Right kidney (tissue), 1 donor: Measurements from ENCODE around the gene IPCEF1.
A peak's percentile ranks its signal among the peaks of the same experiment; 100 is the strongest.

Experiments used
- DNase-seq: peaks from one replicate; pipeline ENCODE4 v3.0.0-alpha.2; 2016

Gene IPCEF1

DNA sequence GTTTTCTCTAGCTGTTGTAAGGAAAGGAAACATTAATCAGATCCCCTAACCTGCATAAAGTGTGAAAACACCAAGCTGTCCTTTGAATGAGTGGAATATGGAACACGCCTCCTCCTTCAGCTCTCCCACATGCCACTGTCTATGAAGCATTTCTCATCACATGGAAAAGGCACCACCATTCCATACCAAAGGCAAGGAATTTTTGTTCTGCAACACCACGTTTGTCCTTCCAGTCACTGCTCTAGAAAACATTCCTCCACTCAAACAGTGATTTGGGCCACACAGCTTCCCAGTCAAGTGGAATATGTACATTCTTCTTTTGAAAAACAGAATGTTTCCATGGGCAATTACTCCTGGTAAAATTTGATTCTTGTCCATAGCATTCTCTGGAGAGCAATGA lies 197.5 kb downstream of the IPCEF1 start:
- DNase-seq, result no peak

DNA sequence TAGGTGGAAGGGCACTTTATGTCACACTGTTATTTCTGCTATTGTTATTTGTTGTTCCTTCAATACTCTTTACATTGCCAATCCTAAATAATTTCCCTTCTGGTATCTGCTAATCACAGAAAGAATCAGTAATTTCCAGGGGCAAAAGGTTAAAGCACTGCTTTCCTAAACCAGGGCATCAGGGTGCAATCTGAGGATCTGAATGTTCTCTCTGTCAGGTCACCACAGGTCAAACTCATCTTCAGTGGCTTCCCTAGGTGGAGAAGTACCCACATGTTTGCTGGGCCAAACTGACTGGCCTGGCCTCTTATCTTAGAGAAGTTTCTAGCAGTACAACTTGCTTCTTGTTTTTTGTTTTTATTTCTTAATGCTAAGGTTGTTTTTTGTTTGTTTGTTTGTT lies 198.9 kb downstream of the IPCEF1 start:
- DNase-seq, result no peak

DNA sequence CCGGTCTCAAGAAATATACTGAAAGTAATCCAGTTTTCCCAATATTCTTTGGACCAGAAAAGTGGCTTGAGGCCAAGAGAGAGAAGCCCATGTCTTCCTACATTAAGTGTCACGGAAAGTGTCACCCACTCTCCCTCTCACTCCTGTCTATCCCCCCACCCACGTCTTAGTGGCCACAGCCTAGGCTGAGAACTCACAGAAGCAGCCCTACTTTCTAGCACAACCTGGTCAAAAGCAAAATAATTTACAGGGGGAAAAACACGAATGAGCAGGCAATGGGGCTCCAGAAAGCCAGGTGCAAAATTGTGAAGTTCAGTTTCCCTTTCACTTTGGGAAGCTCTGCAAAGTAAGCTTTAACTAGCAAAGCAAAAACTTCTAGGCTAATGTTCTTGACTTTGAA lies 199.5 kb downstream of the IPCEF1 start:
- no peak for DNase-seq

DNA sequence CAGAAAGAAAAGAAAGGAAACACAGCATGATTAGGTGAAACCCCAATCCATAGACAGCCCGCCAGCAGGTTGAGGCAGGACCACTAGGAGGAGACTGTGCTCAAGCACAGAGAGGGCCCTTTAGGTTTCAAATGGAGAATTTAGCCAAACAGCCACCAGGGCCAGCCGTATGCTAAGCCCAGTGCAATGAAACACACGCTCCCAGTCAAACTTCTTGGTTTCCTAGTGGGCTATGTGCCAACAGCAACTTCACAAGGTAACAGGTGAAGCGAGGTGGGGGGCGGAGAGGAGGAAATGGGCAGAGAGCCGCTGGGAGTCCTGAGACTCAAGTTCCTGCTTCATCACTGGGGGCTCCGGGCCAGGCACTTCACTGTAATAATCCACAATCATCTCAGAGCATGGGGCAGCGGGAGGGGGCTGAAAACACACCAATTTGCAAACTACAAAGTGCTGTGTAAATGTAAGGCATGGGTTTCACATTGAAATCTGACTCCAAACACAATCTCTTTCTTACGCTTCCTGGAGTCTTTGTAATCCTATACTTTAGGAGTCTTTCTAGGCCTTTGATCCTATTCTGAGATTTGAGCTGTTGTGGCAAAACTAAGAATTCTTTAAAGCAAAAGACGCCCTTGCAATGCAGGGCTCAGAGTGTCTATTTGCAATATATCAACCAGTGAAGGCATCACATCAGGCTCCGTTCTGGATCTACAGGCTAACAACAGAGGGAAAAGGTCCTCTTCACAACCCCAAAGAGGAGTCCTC lies 200.3 kb downstream of the IPCEF1 start:
- DNase-seq, result peak; percentile 61

DNA sequence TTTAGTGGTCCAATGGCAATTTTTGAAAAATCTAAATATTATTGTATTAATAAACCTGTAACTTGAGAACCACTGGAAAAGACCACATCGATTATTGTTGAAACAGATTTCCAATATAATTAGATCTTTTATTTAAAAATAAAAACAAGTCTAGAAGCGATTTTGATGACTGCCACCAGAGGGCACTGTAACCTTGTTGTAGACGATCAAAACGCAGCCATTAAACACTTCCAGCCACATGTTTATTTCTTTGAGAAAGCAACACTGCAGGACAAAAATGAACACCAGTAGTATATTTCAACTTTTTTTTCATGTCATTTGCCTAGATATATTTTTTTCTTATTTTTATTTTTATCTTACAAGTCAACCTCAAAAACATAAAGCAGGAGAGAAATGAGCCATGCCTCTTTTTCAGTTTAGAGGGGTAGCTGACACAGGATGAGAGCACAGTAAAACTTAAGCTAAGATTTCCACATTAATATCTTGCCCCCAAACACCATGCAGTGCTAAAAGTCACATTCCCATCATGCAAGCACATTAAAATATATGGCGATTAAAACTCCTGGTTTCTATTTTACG lies 202.1 kb downstream of the IPCEF1 start:
- no peak for DNase-seq

DNA sequence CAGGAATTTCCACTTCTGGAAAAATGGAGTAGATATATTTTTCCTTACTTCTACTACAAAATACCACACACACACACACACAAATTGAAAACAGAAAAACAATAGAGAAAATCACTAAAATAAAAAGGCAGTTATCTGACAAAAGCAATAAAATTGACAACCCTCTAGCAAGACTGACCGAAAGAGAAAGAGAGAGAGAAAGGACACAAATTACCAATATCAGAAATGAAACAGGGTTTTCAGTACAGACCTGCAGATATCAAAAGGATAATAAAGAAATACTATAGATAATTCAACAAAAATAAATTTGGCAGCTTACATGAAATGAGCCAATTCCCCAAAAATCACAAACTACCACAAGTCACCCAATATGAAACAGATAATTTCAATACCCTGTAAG lies 212.8 kb downstream of the IPCEF1 start:
- DNase-seq, result no peak

DNA sequence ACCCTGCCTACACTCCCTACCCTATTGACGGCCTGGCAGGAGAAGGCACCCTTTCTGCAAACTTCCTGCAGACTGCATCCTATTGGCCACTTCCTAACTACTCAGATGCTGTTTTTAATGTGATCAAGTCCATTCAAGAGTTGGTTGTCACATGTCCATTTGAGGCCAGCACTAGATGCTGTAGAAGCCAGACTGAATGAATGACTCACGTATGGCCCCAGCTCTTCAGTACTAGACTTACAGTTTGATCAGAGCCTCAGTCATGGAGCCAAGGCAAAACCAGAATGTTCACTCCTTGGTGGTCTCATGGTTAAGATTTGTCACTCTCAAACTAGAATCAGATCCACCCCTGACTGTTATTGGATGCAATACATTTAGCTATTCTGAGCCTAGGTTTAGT lies 215.9 kb downstream of the IPCEF1 start:
- no peak for DNase-seq

DNA sequence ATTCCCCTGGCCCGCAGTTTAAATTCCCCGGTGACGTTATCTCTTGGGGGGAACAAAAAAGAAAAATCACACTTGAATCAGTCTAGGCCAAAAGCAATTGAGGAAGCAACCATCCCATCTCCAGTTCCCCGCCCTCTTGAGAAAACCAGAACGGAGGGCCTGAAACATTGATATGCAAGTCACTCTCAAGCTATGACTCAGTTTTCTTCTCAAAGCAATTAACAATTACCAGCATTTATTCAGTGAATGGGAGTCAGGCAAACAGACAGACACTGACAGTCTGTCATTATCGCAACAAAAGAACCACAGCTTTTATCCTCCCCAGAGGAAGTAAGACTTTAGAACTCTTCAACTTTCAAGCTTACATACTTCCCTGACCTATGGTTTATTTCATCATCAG lies 216.7 kb downstream of the IPCEF1 start:
- no peak for DNase-seq

DNA sequence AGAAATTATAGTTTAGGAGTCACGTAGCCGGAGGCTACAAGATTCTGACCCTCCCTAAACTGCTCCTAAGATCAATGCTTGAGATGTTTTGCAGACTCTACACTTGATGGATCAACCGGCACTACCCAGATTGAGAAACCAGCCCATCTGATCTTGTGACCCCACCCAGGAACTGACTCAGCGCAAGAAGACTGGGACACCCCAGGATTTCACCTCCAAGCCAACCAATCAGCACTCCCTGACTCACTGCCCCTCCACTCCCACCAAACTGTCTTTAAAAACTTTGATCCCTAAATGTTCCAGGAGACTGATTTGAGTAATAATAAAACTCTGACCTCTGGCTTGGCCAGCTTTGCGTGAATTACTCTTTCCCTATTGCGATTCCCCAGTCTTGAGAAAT lies 217.8 kb downstream of the IPCEF1 start:
- no peak for DNase-seq

DNA sequence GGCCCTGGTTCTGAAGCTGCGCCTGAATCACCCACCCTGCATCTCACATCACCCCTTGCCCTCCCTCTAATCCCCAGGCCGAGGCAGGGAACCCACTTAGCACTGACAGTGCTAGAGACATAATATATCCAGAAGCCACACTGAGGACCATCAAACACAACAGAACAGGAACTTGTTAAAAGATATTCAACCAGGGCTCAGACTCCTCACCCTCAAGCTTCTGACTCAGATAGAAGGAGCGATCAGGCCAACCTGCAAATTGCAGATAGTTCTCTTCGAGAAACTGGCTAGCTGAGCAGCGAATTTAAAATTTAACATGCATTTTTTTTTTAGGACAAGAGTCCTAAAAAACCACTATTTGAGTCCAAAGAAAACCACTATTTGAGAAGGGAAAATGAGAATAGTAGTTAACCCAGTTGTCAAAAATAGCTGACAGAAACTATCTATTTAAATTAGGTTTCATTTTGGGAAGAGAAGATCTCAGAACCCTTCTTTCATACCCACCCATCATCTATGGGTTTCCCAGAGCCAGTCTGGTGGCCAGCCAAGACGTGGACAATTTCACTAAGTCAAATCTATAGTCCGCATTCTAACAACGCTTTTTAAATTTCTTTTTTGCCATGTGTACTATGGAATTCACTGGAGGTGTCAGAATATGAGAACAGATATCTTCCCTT lies 222.0 kb downstream of the IPCEF1 start:
- DNase-seq, result no peak

DNA sequence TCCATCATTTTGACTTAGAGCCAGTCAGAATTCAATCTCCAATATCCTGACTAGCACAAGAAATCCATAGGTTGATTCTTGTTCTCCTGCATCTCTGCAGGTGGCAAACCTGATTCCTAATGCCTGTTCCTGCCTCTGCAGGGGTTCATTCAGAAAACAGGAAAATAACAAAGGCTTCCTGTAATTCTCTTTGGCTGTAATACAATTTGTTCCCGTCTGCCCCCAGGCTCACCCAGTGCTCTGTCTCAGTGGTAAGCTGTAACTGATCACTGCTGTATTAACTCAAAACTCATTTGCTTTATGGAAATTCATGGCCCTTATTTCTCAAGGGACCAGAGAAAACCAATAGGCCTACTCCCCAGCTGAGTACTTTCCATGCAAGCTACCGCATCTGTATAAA lies 228.9 kb downstream of the IPCEF1 start:
- no peak for DNase-seq

DNA sequence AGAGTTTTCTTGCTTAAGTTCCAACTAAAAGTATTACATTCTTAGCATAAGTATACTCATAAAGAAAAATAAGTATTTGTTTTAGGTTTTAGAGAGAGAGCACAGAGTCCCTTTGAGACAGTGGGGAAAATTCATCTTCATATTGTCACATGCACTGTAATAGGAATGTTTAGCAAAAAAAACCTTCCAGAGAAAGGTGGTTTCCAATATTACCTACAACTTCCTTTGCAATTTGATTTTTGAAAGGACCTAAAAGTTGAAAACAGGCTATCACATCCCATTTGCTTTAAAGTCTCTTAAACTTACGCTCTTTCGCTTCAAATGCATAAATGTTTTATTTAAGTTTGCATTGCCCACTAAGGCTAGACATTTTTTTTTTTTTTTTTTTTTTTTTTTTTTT lies 231.2 kb downstream of the IPCEF1 start:
- no peak for DNase-seq

DNA sequence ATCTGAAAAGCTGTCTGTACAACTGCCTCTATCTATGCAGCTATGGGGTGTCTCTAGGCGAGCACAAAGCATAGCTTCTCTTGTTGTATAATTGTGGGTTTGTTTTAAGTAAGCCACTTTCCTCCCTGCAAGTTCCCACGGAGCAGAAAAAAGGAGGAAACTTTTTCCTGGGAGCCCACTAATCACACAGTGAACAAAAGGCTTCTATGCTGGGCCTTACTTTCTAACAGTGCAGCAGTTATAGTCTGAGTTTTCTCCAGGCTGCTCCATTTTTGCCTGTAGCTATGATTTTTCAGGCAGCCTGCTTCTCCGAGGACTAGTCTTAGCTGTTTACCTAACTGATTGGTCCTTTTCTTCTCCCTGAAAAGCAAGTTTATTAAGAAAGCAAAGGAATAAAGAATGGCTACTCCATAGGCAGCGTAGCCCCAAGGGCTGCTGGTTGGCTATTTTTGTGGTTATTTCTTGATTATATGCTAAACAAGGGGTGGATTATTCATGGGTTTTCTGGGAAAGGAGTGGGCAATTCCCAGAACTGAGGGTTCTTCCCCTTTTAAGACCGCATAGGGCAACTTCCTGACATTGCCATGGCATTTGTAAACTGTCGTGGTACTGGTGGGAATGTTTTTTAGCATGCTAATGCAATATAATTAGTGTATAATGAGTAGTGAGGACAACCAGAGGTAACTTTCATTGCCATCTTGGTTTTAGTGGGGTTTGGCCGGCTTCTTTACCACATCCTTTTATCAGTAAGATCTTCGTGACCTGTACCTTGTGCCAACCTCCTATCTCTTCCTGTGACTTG lies 233.2 kb downstream of the IPCEF1 start:
- no peak for DNase-seq

DNA sequence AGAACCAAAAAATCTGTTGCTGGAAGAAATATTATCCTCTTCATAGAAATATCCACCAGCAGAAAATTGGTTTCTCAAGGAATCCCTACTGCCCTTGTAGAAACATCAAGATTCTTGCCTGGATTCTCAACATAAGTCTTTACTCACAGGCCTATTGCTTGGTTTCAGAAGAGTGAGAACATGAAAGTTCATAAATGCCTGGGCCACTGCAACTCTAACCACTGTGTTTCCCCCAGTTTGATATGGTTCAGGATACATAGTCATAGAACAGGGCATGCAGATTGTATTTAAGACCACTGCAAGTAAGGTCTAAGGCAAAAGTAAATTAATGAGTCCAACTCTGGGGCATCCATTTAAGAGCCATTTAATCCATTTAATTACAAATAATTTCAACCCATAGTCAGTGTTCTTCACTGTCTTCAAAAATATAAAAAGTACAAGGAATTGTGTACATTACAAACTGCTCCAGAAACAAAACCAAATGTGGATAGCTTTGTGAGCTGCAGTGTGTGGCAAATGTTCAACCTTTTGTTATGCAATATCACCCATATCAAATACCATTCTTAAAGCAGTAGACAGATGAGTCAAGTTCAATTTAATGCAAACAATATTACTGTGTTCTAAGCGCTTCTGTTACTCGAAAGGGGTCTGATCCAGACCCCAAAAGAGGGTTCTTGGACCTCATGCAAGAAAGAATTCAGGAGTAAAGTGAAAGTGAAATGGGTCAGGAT lies 234.2 kb downstream of the IPCEF1 start:
- DNase-seq, result no peak

DNA sequence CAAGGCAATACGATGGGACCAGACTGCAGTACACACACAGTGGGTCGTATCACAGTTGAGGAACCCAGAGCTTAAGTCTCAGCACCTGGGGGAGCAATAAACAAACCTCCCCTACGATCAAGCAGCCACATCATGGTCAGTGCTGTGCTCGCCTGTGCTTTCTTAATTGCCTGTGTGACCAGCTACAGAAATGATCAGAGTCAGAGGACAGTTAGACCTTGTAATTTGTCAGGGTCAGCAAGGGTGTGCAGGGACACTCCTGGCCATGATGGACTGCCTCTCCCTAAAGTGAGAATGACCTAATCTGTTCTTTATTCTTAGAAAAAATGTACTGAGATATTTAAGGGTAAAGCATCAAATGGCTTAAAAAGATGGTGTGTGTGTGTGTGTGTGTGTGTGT lies 239.1 kb downstream of the IPCEF1 start:
- DNase-seq, result no peak

DNA sequence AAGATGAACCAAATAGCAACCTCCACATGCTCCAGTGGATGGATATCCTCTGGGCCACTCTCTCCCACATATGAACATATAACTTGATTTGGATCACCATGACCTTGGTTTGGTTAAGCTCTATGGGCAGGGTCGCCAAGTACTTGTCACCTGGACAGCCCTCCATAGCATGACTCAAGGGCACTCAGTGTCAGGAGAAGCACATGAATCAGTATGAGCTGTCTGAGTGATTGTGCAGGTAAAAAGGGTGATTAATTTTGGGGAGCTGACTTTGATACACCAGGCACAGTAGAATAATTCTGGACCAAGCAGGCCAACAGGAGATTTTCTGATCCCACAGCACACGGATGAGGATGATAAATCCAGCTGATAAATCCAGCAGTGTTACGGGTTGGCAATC lies 243.2 kb downstream of the IPCEF1 start:
- DNase-seq, result no peak

DNA sequence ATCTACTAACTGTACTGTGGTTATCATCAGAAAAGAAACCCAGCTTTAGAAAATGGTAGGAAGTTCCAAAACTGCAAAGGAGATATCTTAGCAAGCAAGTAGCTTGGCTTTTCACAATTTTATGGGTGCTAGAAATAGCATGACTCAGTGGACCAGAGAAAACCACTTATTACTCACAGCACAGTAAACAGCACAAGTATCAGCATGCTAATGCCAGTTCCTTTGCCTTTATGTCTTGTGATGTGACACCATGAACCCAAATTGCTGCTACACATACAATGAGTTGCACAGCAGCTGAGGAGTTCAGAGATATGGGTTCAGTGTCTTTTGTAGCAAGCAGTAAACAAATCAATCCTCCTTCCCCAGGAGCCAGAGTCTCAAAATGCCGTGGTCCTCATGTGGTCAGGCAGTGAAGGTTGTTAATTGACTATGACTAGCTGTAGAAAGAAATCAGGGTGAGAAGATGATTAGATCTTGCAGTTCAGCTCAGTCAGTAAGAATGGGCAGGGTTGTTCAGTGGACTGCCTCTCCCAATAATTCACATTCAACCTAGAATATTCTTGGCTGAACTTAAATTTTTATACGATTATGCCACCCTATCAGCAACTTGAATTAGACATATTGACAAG lies 244.3 kb downstream of the IPCEF1 start:
- DNase-seq, result no peak

DNA sequence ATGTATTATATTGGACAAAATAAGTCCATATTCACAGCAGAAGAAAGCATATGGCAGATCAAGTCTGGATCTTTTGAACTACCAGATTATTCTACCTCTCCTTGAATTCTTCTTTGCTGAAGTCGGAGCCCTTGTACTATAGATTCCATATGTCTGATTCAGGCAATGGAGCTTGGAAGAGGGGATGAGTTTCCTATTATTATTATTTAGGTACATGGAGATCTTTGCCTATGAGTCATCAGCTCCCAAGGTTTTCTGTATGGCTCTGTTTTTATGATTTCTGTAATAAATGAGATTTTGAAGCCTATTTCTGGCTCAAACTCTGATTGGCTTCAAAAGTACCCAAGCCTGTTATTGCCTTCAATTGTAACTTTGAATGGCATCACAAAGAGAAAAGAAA lies 245.6 kb downstream of the IPCEF1 start:
- DNase-seq, result no peak

DNA sequence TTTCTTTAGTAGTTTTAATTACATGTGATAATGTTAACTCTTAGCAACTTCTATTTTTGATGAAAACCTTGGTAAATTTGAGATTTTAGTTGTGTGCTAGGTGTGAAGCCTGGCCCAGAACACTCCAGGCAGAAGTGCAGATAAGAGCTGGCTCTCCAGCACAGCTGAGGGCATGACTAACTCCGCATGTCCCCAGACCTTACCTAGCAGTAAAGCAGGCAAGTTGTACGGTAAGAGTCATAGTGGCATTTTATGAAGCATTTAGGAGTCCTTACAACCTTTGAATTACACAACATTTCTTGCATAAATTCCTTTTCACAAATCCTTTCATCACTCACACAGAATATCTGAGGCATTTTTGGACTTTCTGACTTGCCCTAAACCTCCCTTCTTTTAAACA lies 250.4 kb downstream of the IPCEF1 start:
- no peak for DNase-seq
